HCT116 (cell line): ENCODE results near the gene RASL12.

Experiments used
- POLR2A ChIP-seq: IDR thresholded peaks from 2 replicates; pipeline ENCODE4 v1.7.0; 2011; ENCODE audit warnings: borderline replicate concordance; ENCODE audit not compliant: insufficient read depth, insufficient read length; ENCODE audit errors: extremely low read depth
- POLR2AphosphoS5 ChIP-seq: IDR thresholded peaks from 2 replicates; pipeline ENCODE4 v1.6.1; 2011; ENCODE audit warnings: mild to moderate bottlenecking, low read depth, low read length, moderate library complexity
- TF ChIP-seq, protein P1 (sequence below), 3 experiments: fragments of 200-600 bp in 1 of 3; sonication (generic) in 1 of 3; IDR thresholded peaks in 2 of 3; conservative IDR thresholded peaks in 1 of 3; 2 replicates each; pipeline ENCODE4 v1.5.1; 2012 to 2017; ENCODE audit warnings: low read depth in 2 of 3, low read length in 2 of 3, antibody characterized with exemption in 1 of 3, borderline replicate concordance in 1 of 3, control low read depth in 1 of 3, mild to moderate bottlenecking in 1 of 3, mixed read lengths in 1 of 3, mixed run types in 1 of 3, moderate library complexity in 1 of 3; ENCODE audit not compliant: insufficient read depth in 1 of 3
- TF ChIP-seq, protein P2 (sequence below): IDR thresholded peaks from 2 replicates; pipeline ENCODE4 v1.6.1; 2012

DNA sequence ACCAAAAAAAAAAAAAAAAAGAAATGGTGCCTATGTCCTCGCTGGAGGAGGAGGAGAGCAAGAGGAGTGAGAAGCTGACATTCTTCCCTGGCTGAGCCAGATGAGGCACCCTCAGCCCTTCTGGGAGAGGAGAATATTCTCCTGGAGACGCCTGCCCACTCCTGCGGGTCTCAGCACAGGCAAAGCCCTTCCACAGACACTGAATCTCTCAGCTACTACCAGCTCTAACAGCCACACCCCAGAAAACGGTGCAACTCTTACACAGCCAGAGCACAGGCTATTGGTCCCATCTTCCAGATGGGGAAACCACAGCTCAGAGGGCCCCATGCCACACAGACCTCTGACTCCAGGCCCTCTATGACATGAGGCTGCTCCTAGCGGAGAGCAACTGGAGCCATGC lies 5.7 kb downstream of the RASL12 start:
- TF ChIP-seq, protein P1, sequence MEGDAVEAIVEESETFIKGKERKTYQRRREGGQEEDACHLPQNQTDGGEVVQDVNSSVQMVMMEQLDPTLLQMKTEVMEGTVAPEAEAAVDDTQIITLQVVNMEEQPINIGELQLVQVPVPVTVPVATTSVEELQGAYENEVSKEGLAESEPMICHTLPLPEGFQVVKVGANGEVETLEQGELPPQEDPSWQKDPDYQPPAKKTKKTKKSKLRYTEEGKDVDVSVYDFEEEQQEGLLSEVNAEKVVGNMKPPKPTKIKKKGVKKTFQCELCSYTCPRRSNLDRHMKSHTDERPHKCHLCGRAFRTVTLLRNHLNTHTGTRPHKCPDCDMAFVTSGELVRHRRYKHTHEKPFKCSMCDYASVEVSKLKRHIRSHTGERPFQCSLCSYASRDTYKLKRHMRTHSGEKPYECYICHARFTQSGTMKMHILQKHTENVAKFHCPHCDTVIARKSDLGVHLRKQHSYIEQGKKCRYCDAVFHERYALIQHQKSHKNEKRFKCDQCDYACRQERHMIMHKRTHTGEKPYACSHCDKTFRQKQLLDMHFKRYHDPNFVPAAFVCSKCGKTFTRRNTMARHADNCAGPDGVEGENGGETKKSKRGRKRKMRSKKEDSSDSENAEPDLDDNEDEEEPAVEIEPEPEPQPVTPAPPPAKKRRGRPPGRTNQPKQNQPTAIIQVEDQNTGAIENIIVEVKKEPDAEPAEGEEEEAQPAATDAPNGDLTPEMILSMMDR (IDR thresholded peaks at IDR 0.05 in 2 of 3, conservative IDR thresholded peaks at IDR 0.05 in 1 of 3; ENCODE audit: borderline replicate concordance in 1 of 3, insufficient read depth in 1 of 3, low read depth in 2 of 3, low read length in 2 of 3): no peak
- TF ChIP-seq, protein P2, sequence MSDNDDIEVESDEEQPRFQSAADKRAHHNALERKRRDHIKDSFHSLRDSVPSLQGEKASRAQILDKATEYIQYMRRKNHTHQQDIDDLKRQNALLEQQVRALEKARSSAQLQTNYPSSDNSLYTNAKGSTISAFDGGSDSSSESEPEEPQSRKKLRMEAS: no peak
- TF ChIP-seq POLR2AphosphoS5 (no peak), POLR2A (no peak)
